ENCODE measurements around the gene SLC47A2. TPM values are rescaled to one million over a fixed set of nuclear protein-coding genes. Genes with fewer than 3 reads are reported as not detected.

SLC47A2 gene
- total and polyA plus RNA-seq, 2 of the 13 experiments (the other 11 are each of a cell fraction or from before 2014, with no cell fraction given) = 0.04 TPM; not detected in 1

DNA sequence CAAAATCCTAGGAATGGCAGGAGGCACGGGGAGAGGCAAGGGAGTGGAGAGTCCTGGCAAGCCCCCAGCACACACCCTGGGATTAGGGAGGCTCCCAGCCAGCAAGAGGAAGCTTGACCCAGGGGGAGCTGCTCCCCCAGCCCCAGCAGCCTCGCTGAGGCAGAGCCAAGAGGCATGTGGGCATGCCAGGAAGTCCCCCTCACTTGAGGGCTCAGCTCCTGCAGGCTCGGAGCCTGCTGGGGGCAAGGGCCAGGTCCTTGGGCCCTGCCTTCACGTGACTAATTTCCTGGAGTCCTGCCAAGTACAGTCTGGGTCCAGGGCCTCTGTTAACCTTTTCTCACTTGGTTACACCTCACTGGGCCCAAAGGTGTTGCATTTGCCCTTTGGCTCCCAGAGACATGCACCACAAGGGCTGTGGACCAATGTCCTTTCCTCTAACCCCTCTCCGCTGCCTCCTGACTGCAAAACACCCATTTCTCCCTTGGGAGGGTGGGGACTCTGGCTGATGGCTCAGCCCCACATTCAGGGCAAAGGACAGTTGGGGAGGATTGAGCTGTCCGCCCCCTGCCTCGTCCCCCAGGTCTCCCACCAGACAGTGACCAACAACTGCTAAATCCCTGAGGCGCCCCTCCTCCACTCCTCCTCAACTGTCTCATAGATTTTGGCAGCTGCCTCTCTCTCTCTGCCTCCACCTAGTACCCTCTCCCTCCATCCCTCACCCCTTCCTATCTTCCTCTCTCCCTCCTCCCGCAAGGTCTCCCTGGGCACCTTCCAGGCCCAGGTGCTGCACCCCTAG lies 4.4 kb upstream of the SLC47A2 start (continued):
- TF ChIP-seq, protein P1, sequence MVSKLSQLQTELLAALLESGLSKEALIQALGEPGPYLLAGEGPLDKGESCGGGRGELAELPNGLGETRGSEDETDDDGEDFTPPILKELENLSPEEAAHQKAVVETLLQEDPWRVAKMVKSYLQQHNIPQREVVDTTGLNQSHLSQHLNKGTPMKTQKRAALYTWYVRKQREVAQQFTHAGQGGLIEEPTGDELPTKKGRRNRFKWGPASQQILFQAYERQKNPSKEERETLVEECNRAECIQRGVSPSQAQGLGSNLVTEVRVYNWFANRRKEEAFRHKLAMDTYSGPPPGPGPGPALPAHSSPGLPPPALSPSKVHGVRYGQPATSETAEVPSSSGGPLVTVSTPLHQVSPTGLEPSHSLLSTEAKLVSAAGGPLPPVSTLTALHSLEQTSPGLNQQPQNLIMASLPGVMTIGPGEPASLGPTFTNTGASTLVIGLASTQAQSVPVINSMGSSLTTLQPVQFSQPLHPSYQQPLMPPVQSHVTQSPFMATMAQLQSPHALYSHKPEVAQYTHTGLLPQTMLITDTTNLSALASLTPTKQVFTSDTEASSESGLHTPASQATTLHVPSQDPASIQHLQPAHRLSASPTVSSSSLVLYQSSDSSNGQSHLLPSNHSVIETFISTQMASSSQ (IDR thresholded peaks at IDR 0.05; ENCODE audit: low read depth) = no peak; the same call in 1 of the 2 replicates
- TF ChIP-seq, protein P1 (CRISPR knock-in tag; IDR thresholded peaks at IDR 0.05; ENCODE audit: borderline replicate concordance) = peak; percentile 43; the same call in 1 of the 2 replicates
- TF ChIP-seq ETV5 (CRISPR knock-in tag; IDR thresholded peaks at IDR 0.05; ENCODE audit: borderline replicate concordance) (peak; percentile 40; the same call in 1 of the 2 replicates), FOXP4 (CRISPR knock-in tag; IDR thresholded peaks at IDR 0.05) (peak; percentile 79), ZNF629 (CRISPR knock-in tag; conservative IDR thresholded peaks at IDR 0.05) (peak; percentile 71), CHCHD3 (CRISPR knock-in tag; IDR thresholded peaks at IDR 0.05) (no peak), ZNF605 (CRISPR knock-in tag; IDR thresholded peaks at IDR 0.05) (0 out of 2 replicates have a peak, but pooled peaks have one; percentile 62), ZNF75D (CRISPR knock-in tag; IDR thresholded peaks at IDR 0.05; ENCODE audit: borderline replicate concordance) (no peak), ZNF674 (CRISPR knock-in tag; IDR thresholded peaks at IDR 0.05; ENCODE audit: low read depth) (no peak), AHDC1 (CRISPR knock-in tag; IDR thresholded peaks at IDR 0.05; ENCODE audit: borderline replicate concordance) (peak; percentile 44; the same call in 1 of the 2 replicates), HOXA3 (CRISPR knock-in tag; IDR thresholded peaks at IDR 0.05) (peak; percentile 66; the same call in 1 of the 2 replicates), LCORL (IDR thresholded peaks at IDR 0.05) (no peak), LCORL (CRISPR knock-in tag; IDR thresholded peaks at IDR 0.05) (peak; percentile 93), SETDB1 (CRISPR knock-in tag; IDR thresholded peaks at IDR 0.05; ENCODE audit: borderline replicate concordance) (no peak)
- TF ChIP-seq, protein P2, sequence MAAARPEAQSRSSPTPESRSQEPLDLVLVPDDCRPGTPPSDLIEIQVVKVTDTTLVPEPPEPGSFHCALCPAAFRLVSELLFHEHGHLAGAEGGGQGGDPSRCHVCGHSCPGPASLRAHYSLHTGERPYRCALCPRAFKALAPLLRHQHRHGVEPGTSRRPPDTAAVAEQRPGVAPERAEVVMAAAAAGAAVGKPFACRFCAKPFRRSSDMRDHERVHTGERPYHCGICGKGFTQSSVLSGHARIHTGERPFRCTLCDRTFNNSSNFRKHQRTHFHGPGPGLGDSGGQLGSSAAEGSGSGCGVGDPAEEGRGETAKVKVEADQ (CRISPR knock-in tag; IDR thresholded peaks at IDR 0.05; ENCODE audit: borderline replicate concordance) = peak; percentile 81; the same call in 1 of the 2 replicates
